HCEC 1CT (cell line): Measurements from ENCODE around the gene UFM1.
"Not testable (repeated sequence)": the region's sequence is repeated elsewhere in the genome, so short reads cannot be mapped to it uniquely, and the experiment has no call there.

Experiments
- DNase-seq: peaks from one replicate; pipeline ENCODE4 v3.0.0-alpha.2; 2017

UFM1 gene

DNA sequence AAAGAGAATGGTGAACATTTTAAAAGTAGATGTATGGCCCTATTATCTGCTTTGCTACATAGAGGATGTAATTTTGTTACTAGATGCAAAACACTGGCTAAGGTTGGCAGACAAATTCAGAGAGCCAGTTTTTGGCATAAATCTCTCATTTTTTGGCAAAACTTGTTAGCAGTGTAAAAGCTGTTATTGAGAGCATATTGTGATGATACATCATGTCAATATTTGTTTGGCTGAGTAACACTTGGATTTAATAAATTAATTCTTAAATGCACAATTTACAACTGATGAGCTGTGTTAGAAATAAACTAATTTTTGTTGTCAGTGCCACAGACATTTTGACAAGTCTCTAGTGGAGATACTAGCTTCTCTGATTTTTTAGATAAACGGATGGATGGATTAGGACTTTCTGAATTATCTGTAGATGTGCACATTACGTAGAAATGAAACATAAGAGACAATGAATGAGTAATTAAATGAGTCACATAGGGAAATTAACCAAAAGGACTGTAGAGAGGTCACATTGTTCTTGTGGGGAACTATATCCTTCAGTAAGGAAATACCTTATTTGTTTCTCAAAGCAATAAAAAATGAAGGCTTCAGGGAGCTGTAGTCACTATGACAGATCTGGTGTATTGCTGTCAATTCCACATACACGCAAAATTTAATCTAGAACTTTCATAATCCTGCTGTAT lies 17.4 kb downstream of the UFM1 start:
- DNase-seq, result peak; percentile 84

DNA sequence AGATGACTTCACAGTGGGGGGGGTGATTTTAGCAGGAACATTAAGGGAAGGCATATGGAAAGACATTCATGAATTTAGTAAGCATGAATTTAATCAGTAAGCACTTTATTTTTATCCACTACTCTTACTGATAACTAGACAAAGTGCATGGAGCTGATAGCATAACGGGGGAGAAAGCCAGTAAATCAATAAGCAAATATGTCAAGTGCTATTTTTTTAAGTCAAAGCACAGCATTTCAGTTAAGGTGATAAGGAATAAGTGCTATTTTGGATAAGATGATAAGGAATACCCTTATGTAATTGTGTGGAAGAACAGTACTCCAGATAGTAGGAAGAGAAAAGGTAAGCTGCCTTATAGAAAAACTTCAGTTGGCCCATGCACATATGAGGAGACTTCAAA lies 19.4 kb downstream of the UFM1 start:
- no peak for DNase-seq

DNA sequence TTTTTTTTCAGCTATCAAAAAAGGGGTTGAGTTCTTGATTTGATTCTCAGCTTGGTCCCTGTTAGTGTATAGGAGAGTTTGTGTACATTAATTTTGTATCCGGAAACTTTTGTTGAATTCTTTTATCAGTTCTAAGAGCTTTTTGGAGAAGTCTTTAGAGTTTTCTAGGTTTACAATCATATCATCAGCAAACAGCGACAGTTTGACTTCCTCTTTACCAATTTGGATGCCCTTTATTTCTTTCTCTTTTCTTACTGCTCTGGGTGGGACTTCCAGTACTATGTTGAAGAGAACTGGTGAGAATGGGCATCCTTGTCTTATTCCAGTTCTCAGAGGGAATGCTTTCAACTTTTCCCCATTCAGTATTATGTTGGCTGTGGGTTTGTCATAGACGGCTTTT lies 20.4 kb downstream of the UFM1 start:
- DNase-seq, result not testable (repeated sequence)

GRCh38 chr13:38372820-38373383 lies 23.3 kb downstream of the UFM1 start:
- DNase-seq, result no peak

DNA sequence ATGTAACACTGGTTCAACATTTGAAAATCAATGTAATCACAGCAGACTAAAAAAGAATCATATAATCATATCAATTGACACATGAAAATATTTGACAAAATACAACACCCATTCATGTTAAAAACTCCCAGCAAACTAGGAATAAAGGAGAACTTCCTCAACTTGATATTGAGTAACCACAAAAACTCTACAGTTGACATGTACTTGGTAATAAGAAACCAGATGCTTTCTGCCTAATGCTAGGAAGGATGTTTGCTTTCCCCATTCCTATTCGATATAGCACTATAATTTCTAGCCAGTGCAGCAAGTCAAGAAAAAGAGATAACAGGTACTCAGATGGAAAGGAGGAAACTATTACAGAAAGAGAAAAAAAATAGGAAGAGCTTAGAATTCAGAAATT lies 26.9 kb downstream of the UFM1 start:
- DNase-seq, result peak; percentile 54

GRCh38 chr13:38381890-38382289 lies 32.2 kb downstream of the UFM1 start:
- peak; percentile 25 for DNase-seq

GRCh38 chr13:38382946-38383345 lies 33.3 kb downstream of the UFM1 start:
- DNase-seq, result no peak

DNA sequence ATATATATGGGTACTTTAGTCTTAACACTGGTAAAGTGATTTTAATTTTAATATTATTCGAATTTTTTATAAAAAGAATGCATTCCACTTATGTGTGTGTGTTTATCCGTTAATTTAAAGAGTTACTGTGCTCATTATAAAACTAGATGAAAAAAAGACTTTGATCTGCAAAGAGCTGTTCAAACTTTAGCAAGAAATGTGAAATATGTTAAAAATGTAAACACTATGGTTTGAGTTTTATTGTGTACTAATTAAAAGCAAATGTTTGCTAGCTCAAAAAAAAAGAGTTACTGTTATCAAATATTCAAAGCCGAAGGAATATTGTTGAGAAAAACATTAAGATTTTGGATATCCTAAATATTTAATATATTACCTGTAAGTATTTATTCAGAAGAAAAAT lies 34.5 kb downstream of the UFM1 start:
- DNase-seq, result peak; percentile 58

DNA sequence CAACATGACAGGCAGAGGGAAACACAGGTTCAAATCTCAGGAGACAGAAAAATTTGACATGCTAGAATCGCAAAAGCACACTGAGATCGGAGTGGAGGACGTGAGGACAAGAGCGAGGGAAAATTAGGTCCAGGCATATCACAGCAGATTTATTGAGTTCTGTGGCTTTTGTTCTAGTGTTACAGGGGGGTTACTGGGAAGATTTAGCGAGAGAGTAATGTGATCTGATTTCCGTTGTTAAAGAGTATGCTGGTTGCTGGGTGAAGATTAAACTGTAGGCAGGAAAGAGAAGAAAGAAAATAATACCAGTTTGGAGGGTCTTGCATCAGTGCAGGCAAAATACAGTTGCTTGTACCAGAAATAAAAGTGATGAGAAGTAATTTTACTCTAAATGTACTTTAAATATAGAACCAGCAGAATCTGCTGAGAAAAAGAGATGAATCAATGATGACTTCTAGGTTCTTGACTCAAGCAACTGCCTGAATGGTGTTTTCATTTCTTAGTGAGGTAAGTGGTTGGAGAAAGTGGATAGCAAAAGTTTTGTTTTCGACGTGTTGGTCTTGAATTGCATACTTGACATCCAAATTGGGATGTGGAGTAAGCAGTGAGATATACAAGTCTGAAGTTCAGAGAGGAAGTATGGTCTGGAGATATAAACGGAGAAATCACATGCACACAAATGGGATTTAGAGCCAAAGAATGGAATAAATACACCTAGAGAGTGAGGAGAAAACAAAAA lies 35.7 kb downstream of the UFM1 start:
- DNase-seq, result no peak

- peak; percentile 79 for DNase-seq
These were observed 36.8 kb downstream of the UFM1 start for GRCh38 chr13:38386421-38386820.

- DNase-seq, result no peak
These were observed 41.7 kb downstream of the UFM1 start for GRCh38 chr13:38391341-38391740.

DNA sequence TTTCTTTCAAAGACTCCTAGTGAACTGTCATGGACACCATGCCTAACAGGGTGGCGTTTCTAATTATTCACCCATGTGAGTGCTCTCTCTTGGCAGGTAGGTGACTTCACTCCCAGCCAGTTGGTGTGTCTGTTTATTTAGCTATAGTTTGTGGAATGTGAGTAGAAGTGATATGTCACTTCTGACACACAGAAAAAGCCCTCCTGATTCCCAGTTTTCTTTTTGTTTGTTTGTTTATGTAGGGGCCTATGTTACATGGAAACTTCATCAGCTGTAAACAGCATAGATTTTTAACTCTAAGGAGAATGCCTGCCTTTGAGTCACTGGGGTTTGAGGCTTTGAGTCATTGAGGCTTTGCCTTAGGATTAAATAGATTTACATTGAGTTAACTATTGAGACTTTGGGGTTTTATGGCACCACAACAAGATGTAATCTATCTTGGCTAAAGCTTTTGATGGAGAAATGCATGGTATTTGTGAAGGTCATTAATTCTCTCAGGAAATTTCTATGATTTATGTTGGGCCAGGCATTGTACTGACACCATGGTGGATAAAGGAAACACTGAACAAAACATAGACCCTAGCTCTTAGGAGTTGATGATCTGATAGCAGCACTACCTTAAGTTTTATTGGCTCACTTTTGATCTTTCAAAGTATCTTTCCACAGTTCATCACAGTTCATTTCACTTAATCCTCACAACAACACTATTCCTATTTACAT lies 45.3 kb downstream of the UFM1 start:
- DNase-seq, result peak; percentile 87

- peak; percentile 46 for DNase-seq
These were observed 45.8 kb downstream of the UFM1 start for GRCh38 chr13:38395497-38395788.

DNA sequence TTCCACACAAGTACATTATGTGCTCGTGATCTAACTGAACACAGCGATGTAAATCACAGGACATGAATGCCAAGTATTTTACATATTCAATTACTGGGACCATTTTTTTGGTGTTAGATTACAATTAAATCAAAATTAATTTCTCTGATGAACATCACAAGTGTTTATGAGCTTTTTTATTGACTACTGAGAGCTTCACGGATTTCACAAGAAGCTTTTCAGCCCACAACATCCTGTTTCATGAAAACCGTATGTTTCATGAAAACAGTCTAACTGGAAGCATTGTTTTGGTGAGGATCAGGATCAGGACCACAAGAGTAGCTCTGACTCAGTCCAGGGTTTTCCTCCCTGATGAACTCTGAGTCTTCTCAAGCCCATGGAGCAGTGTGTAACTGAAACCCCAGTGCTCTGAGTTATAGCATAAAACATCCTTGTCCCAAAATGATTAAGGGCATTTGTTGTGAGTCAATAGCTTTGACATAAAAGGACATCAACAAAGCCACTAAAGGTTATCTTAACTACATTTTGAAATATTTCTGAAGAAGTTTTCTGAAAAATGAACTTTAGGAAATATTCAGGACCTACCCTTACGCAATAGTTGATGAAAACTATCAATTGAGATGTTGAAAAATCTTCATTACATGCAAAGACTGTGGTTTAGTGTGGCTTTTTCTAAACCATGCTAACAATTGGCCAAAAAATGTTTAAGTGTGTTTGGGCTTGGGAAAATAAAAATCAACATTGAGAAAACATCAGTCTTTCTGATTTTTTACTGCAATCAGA lies 49.3 kb downstream of the UFM1 start:
- DNase-seq, result peak; percentile 97

DNA sequence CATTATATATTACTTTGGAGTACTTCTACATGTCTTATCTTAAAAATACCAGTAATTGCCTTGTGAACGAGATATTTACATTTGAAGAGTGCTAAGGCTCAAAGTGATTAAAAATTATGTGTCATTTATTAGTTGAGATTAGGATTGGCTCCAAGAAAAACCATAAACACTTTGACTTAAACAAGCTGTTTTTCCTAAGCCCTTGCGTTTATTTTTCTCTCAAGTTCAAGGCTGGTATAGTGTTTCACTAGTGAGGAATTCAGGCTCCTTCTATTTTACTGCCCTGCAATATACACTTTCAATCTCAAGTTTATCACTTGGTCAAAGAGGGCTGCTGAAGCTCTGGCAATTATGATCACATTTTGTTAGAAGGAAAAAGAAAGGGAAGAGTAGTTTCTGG lies 49.9 kb downstream of the UFM1 start:
- peak; percentile 40 for DNase-seq

- peak; percentile 38 for DNase-seq
These were observed 51.6 kb downstream of the UFM1 start for GRCh38 chr13:38401276-38401675.

DNA sequence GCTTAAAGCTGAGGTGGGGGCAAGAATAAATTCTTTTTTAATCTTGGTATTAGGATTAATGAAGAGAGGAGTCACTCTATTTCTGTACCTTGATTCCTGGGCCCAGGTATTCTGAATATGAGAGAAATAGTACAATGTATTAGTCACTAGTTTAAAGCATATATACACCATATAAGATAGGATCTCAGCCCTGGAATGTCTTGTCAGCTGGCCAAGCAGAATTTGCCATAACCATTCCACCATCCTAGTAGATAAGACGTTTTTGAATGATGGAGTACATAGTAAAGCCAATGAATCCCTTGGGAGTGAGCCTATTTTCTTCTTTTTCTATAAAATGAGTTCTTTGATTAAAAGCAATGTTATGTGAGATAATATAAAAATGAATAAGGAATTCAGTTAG lies 55.6 kb downstream of the UFM1 start:
- no peak for DNase-seq

DNA sequence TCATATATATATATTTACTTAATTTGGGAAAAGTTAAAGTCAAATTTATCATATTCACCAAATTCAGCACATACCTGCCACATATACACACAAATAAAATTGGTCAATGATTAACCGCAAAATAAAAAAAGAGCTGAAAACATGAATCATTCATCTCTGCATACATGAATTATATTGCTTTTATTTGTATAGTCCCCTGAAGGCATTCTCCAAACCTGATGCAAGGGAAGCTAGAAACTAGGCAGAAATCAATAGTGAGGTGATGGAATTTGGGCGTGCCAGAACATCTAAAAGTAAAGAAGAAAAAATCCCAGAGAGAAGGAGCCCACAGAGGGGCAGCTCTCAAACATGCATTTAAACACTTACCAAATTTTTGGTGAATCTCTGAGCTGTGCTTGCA lies 60.1 kb downstream of the UFM1 start:
- no peak for DNase-seq

DNA sequence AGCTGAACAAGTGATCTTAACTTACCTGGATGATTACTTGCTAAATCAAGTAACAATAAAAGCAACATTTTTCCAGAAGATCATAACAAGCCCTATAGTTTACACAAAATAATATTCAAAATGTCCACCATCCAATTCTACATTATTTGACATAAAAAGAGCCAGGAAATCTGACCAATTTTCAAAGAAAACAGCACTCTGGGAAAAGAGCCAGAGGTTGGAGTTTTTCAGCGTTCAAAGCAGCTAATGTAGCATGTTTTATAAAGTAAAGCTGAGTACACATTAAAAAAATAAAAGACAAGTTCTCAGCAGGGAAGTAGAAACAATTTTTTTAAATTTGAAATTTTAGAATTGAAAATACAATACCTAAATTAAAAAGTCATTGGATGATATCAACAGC lies 62.6 kb downstream of the UFM1 start:
- DNase-seq, result no peak
